Neural cell (in vitro differentiated cells): ENCODE results near the gene ST6GAL1. TPM values are rescaled to one million over a fixed set of nuclear protein-coding genes. Genes with fewer than 3 reads are reported as not detected.
"Not testable (repeated sequence)": the region's sequence is repeated elsewhere in the genome, so short reads cannot be mapped to it uniquely, and the experiment has no call there.

Experiments used
- H2AFZ ChIP-seq: fragments of 200-600, 300-800 bp; sonication (generic), shearing (Covaris generic); 2 replicates; pipeline ENCODE4 v1.6.0; 2014; ENCODE audit warnings: low read depth, mild to moderate bottlenecking, antibody characterized with exemption, low read length, moderate library complexity
- H3F3A ChIP-seq: fragments of 200-600 bp; shearing (Covaris generic); 2 replicates; pipeline ENCODE4 v1.6.1; 2016; ENCODE audit warnings: mild to moderate bottlenecking, moderate library complexity, mixed read lengths, antibody characterized with exemption, low read length; ENCODE audit not compliant: insufficient read depth, poor library complexity, severe bottlenecking
- H3K27ac ChIP-seq: fragments of 200-600, 300-800 bp; sonication (generic), shearing (Covaris generic); 2 replicates; pipeline ENCODE4 v1.5.1; 2014; ENCODE audit warnings: mild to moderate bottlenecking, low read length, moderate library complexity
- H3K27me3 ChIP-seq: fragments of 300-800, 200-600 bp; sonication (generic), shearing (Covaris generic); 2 replicates; pipeline ENCODE4 v1.6.0; 2014; ENCODE audit warnings: mild to moderate bottlenecking, low read depth, low read length, moderate library complexity; ENCODE audit not compliant: insufficient read depth
- H3K36me3 ChIP-seq: fragments of 300-800, 200-600 bp; sonication (generic), shearing (Covaris generic); 2 replicates; pipeline ENCODE4 v1.5.1; 2014; ENCODE audit warnings: mild to moderate bottlenecking, antibody characterized with exemption, low read length, moderate library complexity; ENCODE audit not compliant: insufficient read depth
- H3K4me2 ChIP-seq: fragments of 300-800, 200-600 bp; sonication (generic), shearing (Covaris generic); 2 replicates; pipeline ENCODE4 v1.6.0; 2014; ENCODE audit warnings: mild to moderate bottlenecking, low read length
- H3K4me3 ChIP-seq: fragments of 300-800, 200-600 bp; sonication (generic), shearing (Covaris generic); 2 replicates; pipeline ENCODE4 v1.5.1; 2014; ENCODE audit warnings: mild to moderate bottlenecking, low read length, moderate library complexity
- H3K79me2 ChIP-seq: fragments of 200-600 bp; shearing (Covaris generic); replicated peaks from 2 replicates; pipeline ENCODE4 v1.6.0; 2014; ENCODE audit warnings: mild to moderate bottlenecking, low read length, moderate library complexity; ENCODE audit not compliant: insufficient read depth
- H3K9ac ChIP-seq: fragments of 300-800, 200-600 bp; sonication (generic), shearing (Covaris generic); 2 replicates; pipeline ENCODE4 v1.6.1; 2016; ENCODE audit warnings: mild to moderate bottlenecking, low read length, mixed read lengths
- H3K9me2 ChIP-seq: fragments of 200-600 bp; shearing (Covaris generic); 2 replicates; pipeline ENCODE4 v1.6.1; 2016; ENCODE audit warnings: mild to moderate bottlenecking, low read length, mixed read lengths; ENCODE audit not compliant: insufficient read depth
- H3K9me3 ChIP-seq: fragments of 200-600, 300-800 bp; sonication (generic), shearing (Covaris generic); 2 replicates; pipeline ENCODE4 v1.6.1; 2016; ENCODE audit warnings: mild to moderate bottlenecking, mixed run types, low read length, moderate library complexity, mixed read lengths
- H4K20me1 ChIP-seq: fragments of 200-600 bp; shearing (Covaris generic); 2 replicates; pipeline ENCODE4 v1.6.1; 2016; ENCODE audit warnings: mild to moderate bottlenecking, mixed run types; ENCODE audit not compliant: insufficient read depth
- EP300 ChIP-seq: fragments of 450-650 bp; conservative IDR thresholded peaks from 2 replicates; pipeline ENCODE4 v1.6.1; 2014; ENCODE audit warnings: antibody characterized with exemption, mild to moderate bottlenecking, moderate library complexity; ENCODE audit not compliant: poor library complexity, severe bottlenecking
- EZH2 ChIP-seq: fragments of 200-600, 300-800 bp; shearing (Covaris generic), sonication (generic); IDR thresholded peaks from 2 replicates; pipeline ENCODE4 v1.6.1; 2014; ENCODE audit warnings: antibody characterized with exemption, low read length, borderline replicate concordance, mild to moderate bottlenecking; ENCODE audit not compliant: insufficient read depth, poor library complexity, severe bottlenecking
- MXI1 ChIP-seq: fragments of 450-650 bp; conservative IDR thresholded peaks from 2 replicates; pipeline ENCODE4 v1.6.1; 2014; ENCODE audit warnings: antibody characterized with exemption, mild to moderate bottlenecking; ENCODE audit not compliant: poor library complexity, severe bottlenecking
- POLR2AphosphoS5 ChIP-seq: IDR thresholded peaks from 2 replicates; pipeline ENCODE4 v1.6.1; 2012
- RAD21 ChIP-seq: fragments of 450-650 bp; conservative IDR thresholded peaks from 2 replicates; pipeline ENCODE4 v1.6.1; 2014; ENCODE audit warnings: antibody characterized with exemption, mild to moderate bottlenecking, moderate library complexity
- SMC3 ChIP-seq: fragments of 450-650 bp; conservative IDR thresholded peaks from 2 replicates; pipeline ENCODE4 v1.6.1; 2014; ENCODE audit warnings: antibody characterized with exemption, mild to moderate bottlenecking, moderate library complexity; ENCODE audit not compliant: poor library complexity
- TAF1 ChIP-seq: IDR thresholded peaks from 2 replicates; pipeline ENCODE4 v1.6.1; 2012; ENCODE audit warnings: low read depth
- polyA plus RNA-seq: library from polyadenylated mRNA; depleted of rRNA; stranded (reverse); fragments of >200 nt; gene quantifications from 2 replicates; pipeline ENCODE4 v1.2.3, GENCODE V29; 2014
- TF ChIP-seq, protein P1 (sequence below): fragments of 450-650 bp; IDR thresholded peaks from 2 replicates; pipeline ENCODE4 v1.5.1; 2014; ENCODE audit warnings: antibody characterized with exemption, mild to moderate bottlenecking, moderate library complexity; ENCODE audit not compliant: poor library complexity, severe bottlenecking
- TF ChIP-seq, protein P2 (sequence below): IDR thresholded peaks from 2 replicates; pipeline ENCODE4 v1.6.1; 2012; ENCODE audit warnings: borderline replicate concordance

ST6GAL1 gene
- polyA plus RNA-seq, 1 donor from 2014 or later, result 17.6 TPM

DNA sequence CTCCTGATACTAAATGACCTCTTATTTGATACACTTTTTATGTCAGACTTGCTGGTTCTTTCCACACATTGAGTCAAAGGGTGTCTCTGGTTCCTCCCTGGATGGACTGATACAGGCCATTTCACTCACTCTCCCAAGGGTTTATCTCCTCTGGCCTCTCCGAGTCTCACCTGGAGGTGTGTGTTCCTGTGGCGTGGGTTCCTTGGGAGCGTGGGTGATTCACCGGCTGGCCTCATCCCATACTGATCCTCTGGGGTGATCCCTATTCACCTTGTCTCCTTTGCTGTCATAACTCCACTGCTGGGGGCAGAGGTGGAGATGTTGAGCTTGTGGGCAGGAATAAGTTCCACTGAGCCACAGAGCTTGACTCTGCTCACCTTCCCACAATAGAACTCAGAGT is 61.1 kb downstream of the ST6GAL1 start:
- Histone ChIP-seq H3K79me2 (no peaks in the 10 kb centered on the region), H3K9me2 (no peaks in the 10 kb centered on the region), H3F3A (no peaks in the 10 kb centered on the region), H3K9me3 (no peaks in the 10 kb centered on the region), H2AFZ (no peak overlapping the region), H3K27me3 (no peaks in the 10 kb centered on the region), H3K4me2 (no peak overlapping the region), H3K4me3 (no peak overlapping the region), H3K27ac (no peak overlapping the region), H3K9ac (no peak overlapping the region), H3K36me3 (no peaks in the 10 kb centered on the region), H4K20me1 (no peaks in the 10 kb centered on the region)
- TF ChIP-seq EZH2, result no peak
- TF ChIP-seq RAD21, result no peak
- no peak for TF ChIP-seq POLR2AphosphoS5
- no peak for TF ChIP-seq TAF1
- TF ChIP-seq, protein P1, sequence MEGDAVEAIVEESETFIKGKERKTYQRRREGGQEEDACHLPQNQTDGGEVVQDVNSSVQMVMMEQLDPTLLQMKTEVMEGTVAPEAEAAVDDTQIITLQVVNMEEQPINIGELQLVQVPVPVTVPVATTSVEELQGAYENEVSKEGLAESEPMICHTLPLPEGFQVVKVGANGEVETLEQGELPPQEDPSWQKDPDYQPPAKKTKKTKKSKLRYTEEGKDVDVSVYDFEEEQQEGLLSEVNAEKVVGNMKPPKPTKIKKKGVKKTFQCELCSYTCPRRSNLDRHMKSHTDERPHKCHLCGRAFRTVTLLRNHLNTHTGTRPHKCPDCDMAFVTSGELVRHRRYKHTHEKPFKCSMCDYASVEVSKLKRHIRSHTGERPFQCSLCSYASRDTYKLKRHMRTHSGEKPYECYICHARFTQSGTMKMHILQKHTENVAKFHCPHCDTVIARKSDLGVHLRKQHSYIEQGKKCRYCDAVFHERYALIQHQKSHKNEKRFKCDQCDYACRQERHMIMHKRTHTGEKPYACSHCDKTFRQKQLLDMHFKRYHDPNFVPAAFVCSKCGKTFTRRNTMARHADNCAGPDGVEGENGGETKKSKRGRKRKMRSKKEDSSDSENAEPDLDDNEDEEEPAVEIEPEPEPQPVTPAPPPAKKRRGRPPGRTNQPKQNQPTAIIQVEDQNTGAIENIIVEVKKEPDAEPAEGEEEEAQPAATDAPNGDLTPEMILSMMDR, result no peak
- no peak for TF ChIP-seq SMC3
- TF ChIP-seq, protein P2, sequence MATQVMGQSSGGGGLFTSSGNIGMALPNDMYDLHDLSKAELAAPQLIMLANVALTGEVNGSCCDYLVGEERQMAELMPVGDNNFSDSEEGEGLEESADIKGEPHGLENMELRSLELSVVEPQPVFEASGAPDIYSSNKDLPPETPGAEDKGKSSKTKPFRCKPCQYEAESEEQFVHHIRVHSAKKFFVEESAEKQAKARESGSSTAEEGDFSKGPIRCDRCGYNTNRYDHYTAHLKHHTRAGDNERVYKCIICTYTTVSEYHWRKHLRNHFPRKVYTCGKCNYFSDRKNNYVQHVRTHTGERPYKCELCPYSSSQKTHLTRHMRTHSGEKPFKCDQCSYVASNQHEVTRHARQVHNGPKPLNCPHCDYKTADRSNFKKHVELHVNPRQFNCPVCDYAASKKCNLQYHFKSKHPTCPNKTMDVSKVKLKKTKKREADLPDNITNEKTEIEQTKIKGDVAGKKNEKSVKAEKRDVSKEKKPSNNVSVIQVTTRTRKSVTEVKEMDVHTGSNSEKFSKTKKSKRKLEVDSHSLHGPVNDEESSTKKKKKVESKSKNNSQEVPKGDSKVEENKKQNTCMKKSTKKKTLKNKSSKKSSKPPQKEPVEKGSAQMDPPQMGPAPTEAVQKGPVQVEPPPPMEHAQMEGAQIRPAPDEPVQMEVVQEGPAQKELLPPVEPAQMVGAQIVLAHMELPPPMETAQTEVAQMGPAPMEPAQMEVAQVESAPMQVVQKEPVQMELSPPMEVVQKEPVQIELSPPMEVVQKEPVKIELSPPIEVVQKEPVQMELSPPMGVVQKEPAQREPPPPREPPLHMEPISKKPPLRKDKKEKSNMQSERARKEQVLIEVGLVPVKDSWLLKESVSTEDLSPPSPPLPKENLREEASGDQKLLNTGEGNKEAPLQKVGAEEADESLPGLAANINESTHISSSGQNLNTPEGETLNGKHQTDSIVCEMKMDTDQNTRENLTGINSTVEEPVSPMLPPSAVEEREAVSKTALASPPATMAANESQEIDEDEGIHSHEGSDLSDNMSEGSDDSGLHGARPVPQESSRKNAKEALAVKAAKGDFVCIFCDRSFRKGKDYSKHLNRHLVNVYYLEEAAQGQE, result no peak
- no peak for TF ChIP-seq MXI1
- TF ChIP-seq EP300, result no peak

DNA sequence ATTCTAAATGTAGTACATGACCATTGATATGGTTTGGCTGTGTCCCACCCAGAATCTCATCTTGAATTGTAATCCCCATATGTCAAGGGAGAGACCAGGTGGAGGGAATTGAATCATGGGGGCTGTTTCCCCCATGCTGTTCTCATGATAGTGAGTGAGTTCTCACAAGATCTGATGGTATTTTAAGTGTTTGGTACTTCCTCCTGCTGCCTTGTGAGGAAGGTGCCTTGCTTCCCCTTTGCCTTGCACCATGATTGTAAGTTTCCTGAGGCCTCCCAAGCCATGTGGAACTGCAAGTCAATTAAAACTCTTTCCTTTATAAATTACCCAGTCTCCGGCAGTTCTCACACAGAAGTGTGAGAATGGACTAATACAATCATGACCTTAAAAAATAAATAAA is 61.8 kb downstream of the ST6GAL1 start:
- not testable (repeated sequence) for H3K79me2 ChIP-seq, H3K9me3 ChIP-seq, H3K36me3 ChIP-seq, H2AFZ ChIP-seq, H4K20me1 ChIP-seq, H3K9ac ChIP-seq, H3F3A ChIP-seq, H3K4me2 ChIP-seq, H3K9me2 ChIP-seq, H3K27me3 ChIP-seq, H3K27ac ChIP-seq, H3K4me3 ChIP-seq

DNA sequence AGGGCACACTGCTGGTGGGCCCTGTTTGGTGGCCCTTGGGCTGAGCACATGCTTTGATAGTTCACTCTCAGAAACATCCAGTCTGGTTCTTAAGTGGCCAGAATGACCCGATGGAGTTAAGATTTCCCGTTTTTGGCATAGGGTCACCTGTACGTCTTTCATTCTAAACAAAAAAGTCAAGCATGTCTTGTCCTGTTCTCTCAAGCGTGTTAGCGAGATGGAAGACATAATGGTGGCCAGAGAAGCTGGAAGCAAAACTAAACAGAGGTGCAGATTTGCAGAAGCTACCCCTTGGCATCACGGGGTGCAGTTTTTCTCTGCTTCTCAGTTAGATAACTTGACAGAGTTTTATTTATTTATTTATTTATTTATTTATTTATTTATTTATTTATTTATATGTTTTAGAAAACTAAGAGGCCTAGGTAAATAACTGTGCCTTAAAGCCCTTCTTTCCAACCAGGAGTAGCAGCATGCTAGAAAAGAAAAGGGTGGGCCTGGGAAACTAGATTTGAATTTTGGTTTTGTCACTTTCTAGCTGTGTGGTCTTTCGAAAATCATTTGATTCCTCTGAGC is 63.0 kb downstream of the ST6GAL1 start:
- Histone ChIP-seq H3K36me3 (no peaks in the 10 kb centered on the region), H3K9me3 (no peaks in the 10 kb centered on the region), H3K27ac (no peak overlapping the region), H2AFZ (no peak overlapping the region), H3K9me2 (no peaks in the 10 kb centered on the region), H3F3A (no peaks in the 10 kb centered on the region), H4K20me1 (no peaks in the 10 kb centered on the region), H3K4me2 (no peak overlapping the region), H3K9ac (no peak overlapping the region), H3K27me3 (no peaks in the 10 kb centered on the region), H3K79me2 (no peaks in the 10 kb centered on the region), H3K4me3 (no peak overlapping the region)
- TF ChIP-seq POLR2AphosphoS5, result no peak
- TF ChIP-seq SMC3, result no peak
- TF ChIP-seq, protein P1, result no peak
- TF ChIP-seq EP300, result no peak
- TF ChIP-seq EZH2, result no peak
- TF ChIP-seq, protein P2, result no peak
- TF ChIP-seq TAF1, result no peak
- no peak for TF ChIP-seq RAD21
- no peak for TF ChIP-seq MXI1
